ENCODE measurements around the gene RYK. TPM values are rescaled to one million over a fixed set of nuclear protein-coding genes. Genes with fewer than 3 reads are reported as not detected.

The RYK gene
- total and polyA plus RNA-seq, 8 donors = 15.8 to 128 (median 42.8) TPM

- intact Hi-C loops (cut with DNase I; ENCODE audit: low total_unique reads) = no loop called here
- peaks cover 29 to 87% (median 81%) of the 10 kb centered on the region in 4 donors for H3K36me3 ChIP-seq
- WGBS, 5 donors = 69 to 100% (median 70%) methylated on average over 2 of the region's 2 CpGs
- no peaks in the 10 kb centered on the region for H3K4me1 ChIP-seq
- no peak for DNase-seq
- H3K27me3 ChIP-seq = no peaks in the 10 kb centered on the region
- H3K4me3 ChIP-seq = no peak overlapping the region
- no peak overlapping the region for H3K27ac ChIP-seq
- no peak for TF ChIP-seq CTCF (IDR thresholded peaks at IDR 0.05)
- H3K9me3 ChIP-seq = no peaks in the 10 kb centered on the region
These were observed 95.2 kb downstream of the RYK start for GRCh38 chr3:134155446-134155845.

- WGBS, 5 donors = 91 to 98% (median 96%) methylated on average over 12 to 13 of the region's 13 CpGs
- Histone ChIP-seq H3K9me3 (no peaks in the 10 kb centered on the region), H3K4me3 (no peak overlapping the region), H3K36me3 (peaks cover 22 to 75% (median 69%) of the 10 kb centered on the region in 4 donors), H3K27ac (no peak overlapping the region), H3K4me1 (peaks cover 0 to 4% (median 0%) of the 10 kb centered on the region in 4 donors), H3K27me3 (no peaks in the 10 kb centered on the region)
- intact Hi-C loops (cut with DNase I; ENCODE audit: low total_unique reads) = no loop called here
- DNase-seq = no peak
- TF ChIP-seq POLR2A (IDR thresholded peaks at IDR 0.05) = no peak
- no peak for TF ChIP-seq EP300 (IDR thresholded peaks at IDR 0.05)
- TF ChIP-seq POLR2AphosphoS5 (IDR thresholded peaks at IDR 0.05) = no peak
- no peak for TF ChIP-seq CTCF (IDR thresholded peaks at IDR 0.05)
These were observed 96.9 kb downstream of the RYK start for GRCh38 chr3:134153761-134154160.

DNA sequence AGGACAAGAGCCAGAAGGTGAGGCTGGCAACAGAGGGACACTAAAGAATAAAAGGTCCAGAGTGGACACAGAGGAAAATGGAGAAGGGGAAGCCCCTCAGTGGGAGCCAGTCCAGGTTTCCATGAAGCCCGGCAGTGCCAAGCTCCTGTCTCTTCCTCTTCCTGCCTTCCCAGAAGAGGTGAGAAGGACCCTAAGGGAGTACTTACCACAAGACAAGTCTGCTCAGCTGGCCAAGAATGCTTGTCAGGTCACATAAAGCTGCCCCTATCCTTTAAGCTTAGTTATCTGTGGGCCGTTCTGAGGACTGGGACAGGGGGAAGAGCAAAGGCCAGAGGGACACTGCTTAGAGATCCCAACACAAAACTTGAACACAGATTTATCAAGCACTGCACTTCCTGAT, 100.2 kb downstream of the RYK start:
- intact Hi-C loops (cut with DNase I; ENCODE audit: low total_unique reads) = no loop called here
- WGBS, 5 donors = 65 to 85% (median 74%) methylated on average over 2 of the region's 2 CpGs
- peak overlapping the region in 2 of 5 donors; percentile 2 to 14 for H3K27ac ChIP-seq

DNA sequence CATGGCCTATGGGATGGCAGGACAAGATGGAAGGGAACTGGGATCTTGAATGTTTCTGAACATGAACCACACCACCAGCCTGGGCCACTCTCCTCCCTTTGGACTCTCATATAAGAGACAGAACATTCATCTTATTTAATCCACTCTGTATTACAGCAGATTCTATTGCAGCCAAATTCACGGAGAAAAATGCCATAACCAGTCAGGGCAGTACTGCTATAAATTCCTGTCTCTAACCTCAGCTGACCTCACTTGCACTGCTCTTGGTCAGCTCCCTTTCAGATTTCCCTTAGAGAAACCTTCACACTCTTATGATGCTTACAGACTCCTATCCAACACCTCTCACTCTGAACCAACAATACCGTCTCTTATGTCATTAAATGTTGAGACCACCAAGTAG, 101.4 kb downstream of the RYK start:
- Histone ChIP-seq H3K9me3 (no peaks in the 10 kb centered on the region), H3K36me3 (peaks cover 4 to 34% (median 29%) of the 10 kb centered on the region in 4 donors), H3K4me3 (no peak overlapping the region), H3K4me1 (peaks cover 0 to 4% (median 0%) of the 10 kb centered on the region in 4 donors), H3K27ac (no peak overlapping the region), H3K27me3 (no peaks in the 10 kb centered on the region)
- no peak for DNase-seq
- intact Hi-C loops (cut with DNase I; ENCODE audit: low total_unique reads) = no loop called here
- WGBS, 5 donors = 66 to 81% (median 79%) methylated on average over 2 of the region's 2 CpGs
- TF ChIP-seq POLR2A (IDR thresholded peaks at IDR 0.05) = no peak
- TF ChIP-seq POLR2AphosphoS5 (IDR thresholded peaks at IDR 0.05) = no peak
- no peak for TF ChIP-seq CTCF (IDR thresholded peaks at IDR 0.05)
- no peak for TF ChIP-seq EP300 (IDR thresholded peaks at IDR 0.05)

More for the DNA sequence above, 100.2 kb downstream of the RYK start:
- DNase-seq = no peak
- Histone ChIP-seq H3K36me3 (peaks cover 6 to 46% (median 41%) of the 10 kb centered on the region in 4 donors), H3K4me3 (no peak overlapping the region), H3K9me3 (no peaks in the 10 kb centered on the region), H3K27me3 (no peaks in the 10 kb centered on the region), H3K4me1 (peaks cover 0 to 4% (median 0%) of the 10 kb centered on the region in 4 donors)
- no peak for TF ChIP-seq POLR2A (IDR thresholded peaks at IDR 0.05)
- TF ChIP-seq CTCF (IDR thresholded peaks at IDR 0.05) = no peak
- TF ChIP-seq EP300 (IDR thresholded peaks at IDR 0.05) = no peak
- TF ChIP-seq POLR2AphosphoS5 (IDR thresholded peaks at IDR 0.05) = no peak
